Measurements from ENCODE around the gene IQUB. TPM values are rescaled to one million over a fixed set of nuclear protein-coding genes. Genes with fewer than 3 reads are reported as not detected.

IQUB gene
- total RNA-seq, 1 experiment from 2014 or later: 0.04 TPM

GRCh38 chr7:123562121-123562520 is 27.7 kb upstream of the IQUB start:
- POLR2A ChIA-PET (ENCODE audit: unreplicated experiment): no interaction called here
- 0 out of 2 replicates have a peak, but pooled peaks cover 5% of the 10 kb centered on the region for H3K4me1 ChIP-seq (ENCODE audit: insufficient read depth, low read length)
- H3K36me3 ChIP-seq (ENCODE audit: low read depth, low read length): no peaks in the 10 kb centered on the region
- H3F3A ChIP-seq (ENCODE audit: low read length, unreplicated experiment): no peaks in the 10 kb centered on the region
- no peak overlapping the region for H3K9ac ChIP-seq (ENCODE audit: low read length)
- CTCF ChIA-PET: interaction anchor here (0.6 kb wide), 1 partner anchor 51 kb away, joined by 3 read pairs; no protein-coding TSS in a partner anchor
- ATAC-seq (no peak), DNase-seq (no peak)
- H2AFZ ChIP-seq (ENCODE audit: low read length): no peak overlapping the region
- TF ChIP-seq CTCF (conservative IDR thresholded peaks at IDR 0.05; ENCODE audit: low read depth, low read length) (no peak), EZH2 (IDR thresholded peaks at IDR 0.05; ENCODE audit: low read length, unreplicated experiment) (no peak), EZH2phosphoT487 (IDR thresholded peaks at IDR 0.05; ENCODE audit: borderline replicate concordance, low read length) (no peak)
- H4K20me1 ChIP-seq (ENCODE audit: low read length): no peaks in the 10 kb centered on the region
- H3K79me2 ChIP-seq (ENCODE audit: low read length): peaks cover 4% of the 10 kb centered on the region
- no peak overlapping the region for H3K4me3 ChIP-seq (ENCODE audit: low read length)
- intact Hi-C loops (cut with micrococcal nuclease): no loop called here
- no peaks in the 10 kb centered on the region for H3K27me3 ChIP-seq (ENCODE audit: low read length)
- no peak overlapping the region for H3K4me2 ChIP-seq (ENCODE audit: low read length)
- H3K27ac ChIP-seq (ENCODE audit: low read length): no peak overlapping the region
- no TSS peak for BruUV-seq (replicated peaks)
- H3K9me3 ChIP-seq (ENCODE audit: low read length): no peaks in the 10 kb centered on the region
- H3K9me2 ChIP-seq (replicated peaks; ENCODE audit: low read length): no peaks in the 10 kb centered on the region

- no peaks in the 10 kb centered on the region for H3K9me2 ChIP-seq (replicated peaks; ENCODE audit: low read length)
- ATAC-seq: no peak
- no peaks in the 10 kb centered on the region for H4K20me1 ChIP-seq (ENCODE audit: low read length)
- TF ChIP-seq EZH2 (IDR thresholded peaks at IDR 0.05; ENCODE audit: low read length, unreplicated experiment) (no peak), CTCF (conservative IDR thresholded peaks at IDR 0.05; ENCODE audit: low read depth, low read length) (no peak), EZH2phosphoT487 (IDR thresholded peaks at IDR 0.05; ENCODE audit: borderline replicate concordance, low read length) (no peak)
- POLR2A ChIA-PET (ENCODE audit: unreplicated experiment): interaction anchor here (0.6 to 0.7 kb wide), 3 partner anchors 30 to 76 kb away, joined by 3 to 5 read pairs (median 3); no protein-coding TSS in a partner anchor
- H3K79me2 ChIP-seq (ENCODE audit: low read length): peaks cover 30% of the 10 kb centered on the region
- peak overlapping the region; percentile 92 for H3K4me3 ChIP-seq (ENCODE audit: low read length)
- 0 out of 2 replicates have a peak, but pooled peaks cover 5% of the 10 kb centered on the region for H3K4me1 ChIP-seq (ENCODE audit: insufficient read depth, low read length)
- no peaks in the 10 kb centered on the region for H3K27me3 ChIP-seq (ENCODE audit: low read length)
- peak overlapping the region; percentile 34; the same call in 1 of the 2 replicates for H3K9ac ChIP-seq (ENCODE audit: low read length)
- H3K9me3 ChIP-seq (ENCODE audit: low read length): no peaks in the 10 kb centered on the region
- CTCF ChIA-PET: interaction anchor here (1.5 kb wide), 1 partner anchor 64 kb away, joined by 12 read pairs; no protein-coding TSS in a partner anchor
- no peaks in the 10 kb centered on the region for H3F3A ChIP-seq (ENCODE audit: low read length, unreplicated experiment)
- H3K4me2 ChIP-seq (ENCODE audit: low read length): peak overlapping the region; percentile 85
- H2AFZ ChIP-seq (ENCODE audit: low read length): peak overlapping the region; percentile 92
- no peaks in the 10 kb centered on the region for H3K36me3 ChIP-seq (ENCODE audit: low read depth, low read length)
- DNase-seq: no peak
- BruUV-seq (replicated peaks): TSS peak; percentile 46
- H3K27ac ChIP-seq (ENCODE audit: low read length): no peak overlapping the region
- intact Hi-C loops (cut with micrococcal nuclease): no loop called here
Observed at GRCh38 chr7:123558289-123558874, 24.0 kb upstream of the IQUB start.

All from PC-3 (cell line).